Ishikawa (cell line): ENCODE results near the gene TRIP13.

Source experiments
- CEBPB ChIP-seq: IDR thresholded peaks from 2 replicates; pipeline ENCODE4 v1.6.1; 2012
- CREB1 ChIP-seq: IDR thresholded peaks from 2 replicates; pipeline ENCODE4 v1.6.1; 2012; ENCODE audit warnings: low read depth
- EGR1 ChIP-seq: IDR thresholded peaks from 2 replicates; pipeline ENCODE4 v1.6.1; 2012
- EP300 ChIP-seq: IDR thresholded peaks from 2 replicates; pipeline ENCODE4 v1.6.1; 2012; ENCODE audit warnings: borderline replicate concordance
- RAD21 ChIP-seq: IDR thresholded peaks from 2 replicates; pipeline ENCODE4 v1.6.1; 2012; ENCODE audit warnings: low read depth
- YY1 ChIP-seq: IDR thresholded peaks from 2 replicates; pipeline ENCODE4 v1.6.1; 2012; ENCODE audit warnings: low read depth
- TF ChIP-seq, protein P1 (sequence below): IDR thresholded peaks from 2 replicates; pipeline ENCODE4 v1.6.1; 2012; ENCODE audit warnings: low read depth, mild to moderate bottlenecking
- TF ChIP-seq, protein P2 (sequence below): IDR thresholded peaks from 2 replicates; pipeline ENCODE4 v1.6.1; 2012

DNA sequence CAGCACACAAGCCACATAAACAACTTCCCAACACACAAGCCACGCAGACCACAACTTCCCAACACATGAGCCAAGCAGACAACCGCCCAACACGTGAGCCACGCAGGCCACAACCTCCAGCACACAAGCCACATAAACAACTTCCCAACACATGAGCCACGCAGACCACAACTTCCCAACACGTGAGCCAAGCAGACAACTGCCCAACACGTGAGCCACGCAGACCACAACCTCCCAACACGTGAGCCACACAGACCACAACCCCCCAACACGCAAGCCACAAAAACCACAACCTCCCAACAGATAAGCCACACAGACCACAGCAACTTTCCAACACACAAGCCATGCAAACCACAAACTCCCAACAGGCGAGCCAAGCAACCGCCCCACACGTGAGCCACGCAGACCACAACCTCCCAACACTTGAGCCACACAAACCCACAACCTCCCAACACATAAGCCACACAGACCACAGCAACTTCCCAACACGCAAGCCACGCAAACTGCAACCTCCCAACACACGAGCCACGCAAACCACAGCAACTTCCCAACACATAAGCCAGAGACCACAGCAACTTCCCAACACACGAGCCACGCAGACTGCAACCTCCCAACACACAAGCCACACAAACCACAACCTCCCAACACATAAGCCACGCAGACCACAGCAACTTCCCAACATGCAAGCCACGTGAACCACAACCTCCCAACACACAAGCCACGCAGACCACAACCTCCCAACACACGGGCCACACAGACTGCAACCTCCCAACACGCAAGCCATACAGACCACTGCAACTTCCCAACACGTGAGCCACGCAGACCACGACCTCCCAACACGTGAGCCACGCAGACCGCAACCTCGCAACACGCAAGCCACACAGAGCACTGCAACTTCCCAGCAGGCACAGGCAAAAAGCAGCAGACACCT, 10.2 kb upstream of the TRIP13 start:
- TF ChIP-seq YY1: no peak
- no peak for TF ChIP-seq EP300
- no peak for TF ChIP-seq CREB1
- TF ChIP-seq, protein P1, sequence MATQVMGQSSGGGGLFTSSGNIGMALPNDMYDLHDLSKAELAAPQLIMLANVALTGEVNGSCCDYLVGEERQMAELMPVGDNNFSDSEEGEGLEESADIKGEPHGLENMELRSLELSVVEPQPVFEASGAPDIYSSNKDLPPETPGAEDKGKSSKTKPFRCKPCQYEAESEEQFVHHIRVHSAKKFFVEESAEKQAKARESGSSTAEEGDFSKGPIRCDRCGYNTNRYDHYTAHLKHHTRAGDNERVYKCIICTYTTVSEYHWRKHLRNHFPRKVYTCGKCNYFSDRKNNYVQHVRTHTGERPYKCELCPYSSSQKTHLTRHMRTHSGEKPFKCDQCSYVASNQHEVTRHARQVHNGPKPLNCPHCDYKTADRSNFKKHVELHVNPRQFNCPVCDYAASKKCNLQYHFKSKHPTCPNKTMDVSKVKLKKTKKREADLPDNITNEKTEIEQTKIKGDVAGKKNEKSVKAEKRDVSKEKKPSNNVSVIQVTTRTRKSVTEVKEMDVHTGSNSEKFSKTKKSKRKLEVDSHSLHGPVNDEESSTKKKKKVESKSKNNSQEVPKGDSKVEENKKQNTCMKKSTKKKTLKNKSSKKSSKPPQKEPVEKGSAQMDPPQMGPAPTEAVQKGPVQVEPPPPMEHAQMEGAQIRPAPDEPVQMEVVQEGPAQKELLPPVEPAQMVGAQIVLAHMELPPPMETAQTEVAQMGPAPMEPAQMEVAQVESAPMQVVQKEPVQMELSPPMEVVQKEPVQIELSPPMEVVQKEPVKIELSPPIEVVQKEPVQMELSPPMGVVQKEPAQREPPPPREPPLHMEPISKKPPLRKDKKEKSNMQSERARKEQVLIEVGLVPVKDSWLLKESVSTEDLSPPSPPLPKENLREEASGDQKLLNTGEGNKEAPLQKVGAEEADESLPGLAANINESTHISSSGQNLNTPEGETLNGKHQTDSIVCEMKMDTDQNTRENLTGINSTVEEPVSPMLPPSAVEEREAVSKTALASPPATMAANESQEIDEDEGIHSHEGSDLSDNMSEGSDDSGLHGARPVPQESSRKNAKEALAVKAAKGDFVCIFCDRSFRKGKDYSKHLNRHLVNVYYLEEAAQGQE: no peak
- no peak for TF ChIP-seq RAD21
- TF ChIP-seq, protein P2, sequence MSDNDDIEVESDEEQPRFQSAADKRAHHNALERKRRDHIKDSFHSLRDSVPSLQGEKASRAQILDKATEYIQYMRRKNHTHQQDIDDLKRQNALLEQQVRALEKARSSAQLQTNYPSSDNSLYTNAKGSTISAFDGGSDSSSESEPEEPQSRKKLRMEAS: no peak
- no peak for TF ChIP-seq CEBPB
- TF ChIP-seq EGR1: no peak
